ENCODE measurements around the gene PCDH1.

DNA sequence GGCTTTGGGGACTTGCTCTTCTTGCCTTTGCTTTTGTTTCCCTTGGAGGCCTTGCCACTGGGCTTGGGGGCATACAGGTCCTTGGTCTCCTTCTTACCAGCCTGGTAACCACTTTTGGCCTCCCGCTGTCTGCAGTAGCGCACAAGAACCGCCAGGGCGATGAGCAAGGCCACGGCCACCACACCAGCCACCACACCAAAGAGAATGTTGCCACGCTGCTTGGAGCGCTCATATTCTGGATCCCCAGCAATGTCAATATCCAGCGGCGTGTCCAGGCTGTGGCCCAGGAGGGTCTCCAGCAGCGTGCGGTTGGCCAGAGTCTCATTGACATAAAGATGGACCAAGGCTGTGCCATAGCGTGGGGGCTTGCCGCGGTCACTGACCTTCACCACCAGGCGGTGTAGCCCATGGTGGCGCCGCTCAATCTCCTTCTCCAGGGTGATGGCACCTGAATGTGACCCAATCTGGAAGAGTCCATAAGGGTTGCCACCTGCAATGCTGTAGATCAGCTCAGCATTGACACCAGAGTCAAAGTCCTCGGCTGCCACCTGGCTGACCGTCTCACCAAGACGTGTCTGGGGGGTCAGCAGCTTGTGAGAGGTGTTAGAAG, 14.5 kb downstream of the PCDH1 start:
- TF ChIP-seq, protein P1, sequence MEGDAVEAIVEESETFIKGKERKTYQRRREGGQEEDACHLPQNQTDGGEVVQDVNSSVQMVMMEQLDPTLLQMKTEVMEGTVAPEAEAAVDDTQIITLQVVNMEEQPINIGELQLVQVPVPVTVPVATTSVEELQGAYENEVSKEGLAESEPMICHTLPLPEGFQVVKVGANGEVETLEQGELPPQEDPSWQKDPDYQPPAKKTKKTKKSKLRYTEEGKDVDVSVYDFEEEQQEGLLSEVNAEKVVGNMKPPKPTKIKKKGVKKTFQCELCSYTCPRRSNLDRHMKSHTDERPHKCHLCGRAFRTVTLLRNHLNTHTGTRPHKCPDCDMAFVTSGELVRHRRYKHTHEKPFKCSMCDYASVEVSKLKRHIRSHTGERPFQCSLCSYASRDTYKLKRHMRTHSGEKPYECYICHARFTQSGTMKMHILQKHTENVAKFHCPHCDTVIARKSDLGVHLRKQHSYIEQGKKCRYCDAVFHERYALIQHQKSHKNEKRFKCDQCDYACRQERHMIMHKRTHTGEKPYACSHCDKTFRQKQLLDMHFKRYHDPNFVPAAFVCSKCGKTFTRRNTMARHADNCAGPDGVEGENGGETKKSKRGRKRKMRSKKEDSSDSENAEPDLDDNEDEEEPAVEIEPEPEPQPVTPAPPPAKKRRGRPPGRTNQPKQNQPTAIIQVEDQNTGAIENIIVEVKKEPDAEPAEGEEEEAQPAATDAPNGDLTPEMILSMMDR (IDR thresholded peaks at IDR 0.05) = no peak
- TF ChIP-seq EP300 (IDR thresholded peaks at IDR 0.05) = no peak
- no peak for TF ChIP-seq POLR2AphosphoS5 (IDR thresholded peaks at IDR 0.05)

Data from gastroesophageal sphincter (tissue), 3 donors.